Measurements from ENCODE around the gene THAP7. TPM values are rescaled to one million over a fixed set of nuclear protein-coding genes. Genes with fewer than 3 reads are reported as not detected.

The THAP7 gene
- total and polyA plus RNA-seq, 2 of the 13 experiments (the other 11 are each of a cell fraction or from before 2014, with no cell fraction given) = 13.0 to 25.5 TPM

GRCh38 chr22:21014726-21015465, 13.0 kb upstream of the THAP7 start, which contains the start of gene P2RX6 (continued):
- TF ChIP-seq SKIL (CRISPR knock-in tag; IDR thresholded peaks at IDR 0.05; ENCODE audit: borderline replicate concordance) (peak; percentile 46; the same call in 1 of the 2 replicates), ZNF251 (CRISPR knock-in tag; IDR thresholded peaks at IDR 0.05) (no peak), GATAD1 (CRISPR knock-in tag; IDR thresholded peaks at IDR 0.05) (no peak), GPBP1L1 (CRISPR knock-in tag; IDR thresholded peaks at IDR 0.05) (no peak), MXD4 (CRISPR knock-in tag; IDR thresholded peaks at IDR 0.05) (no peak), MBD4 (IDR thresholded peaks at IDR 0.05; ENCODE audit: borderline replicate concordance, low read length) (no peak), KDM6A (CRISPR knock-in tag; IDR thresholded peaks at IDR 0.05; ENCODE audit: low read depth) (0 out of 2 replicates have a peak, but pooled peaks have one; percentile 13), KLF16 (CRISPR knock-in tag; IDR thresholded peaks at IDR 0.05) (no peak), THYN1 (CRISPR knock-in tag; IDR thresholded peaks at IDR 0.05; ENCODE audit: borderline replicate concordance, low read depth) (no peak), SP5 (CRISPR knock-in tag; IDR thresholded peaks at IDR 0.05; ENCODE audit: borderline replicate concordance, low read depth) (peak; percentile 87), ZNF326 (CRISPR knock-in tag; IDR thresholded peaks at IDR 0.05; ENCODE audit: borderline replicate concordance) (no peak), ZC3H4 (CRISPR knock-in tag; IDR thresholded peaks at IDR 0.05; ENCODE audit: borderline replicate concordance) (no peak), BRCA1 (CRISPR knock-in tag; IDR thresholded peaks at IDR 0.05) (no peak), NFATC3 (CRISPR knock-in tag; IDR thresholded peaks at IDR 0.05) (no peak), ZNF615 (CRISPR knock-in tag; IDR thresholded peaks at IDR 0.05; ENCODE audit: borderline replicate concordance) (no peak), ZNF777 (CRISPR knock-in tag; IDR thresholded peaks at IDR 0.05) (no peak), MTA1 (CRISPR knock-in tag; IDR thresholded peaks at IDR 0.05; ENCODE audit: borderline replicate concordance) (peak; percentile 49; the same call in 1 of the 2 replicates), HNRNPH1 (optimal IDR thresholded peaks at IDR 0.05; ENCODE audit: low read depth, low read length) (no peak), MXI1 (IDR thresholded peaks at IDR 0.05; ENCODE audit: borderline replicate concordance, low read depth, low read length) (no peak), ZNF790 (CRISPR knock-in tag; IDR thresholded peaks at IDR 0.05; ENCODE audit: borderline replicate concordance) (no peak), ELF3 (CRISPR knock-in tag; IDR thresholded peaks at IDR 0.05) (peak; percentile 30; the same call in 1 of the 2 replicates), MEF2D (CRISPR knock-in tag; IDR thresholded peaks at IDR 0.05) (0 out of 2 replicates have a peak, but pooled peaks have one; percentile 25), RFXANK (CRISPR knock-in tag; IDR thresholded peaks at IDR 0.05) (no peak), YEATS4 (CRISPR knock-in tag; IDR thresholded peaks at IDR 0.05; ENCODE audit: borderline replicate concordance) (no peak), MYC (CRISPR knock-in tag; IDR thresholded peaks at IDR 0.05; ENCODE audit: borderline replicate concordance) (peak; percentile 47; the same call in 1 of the 2 replicates), RBM39 (IDR thresholded peaks at IDR 0.05; ENCODE audit: low read depth, low read length, poor library complexity, severe bottlenecking) (no peak), ZNF121 (CRISPR knock-in tag; IDR thresholded peaks at IDR 0.05) (no peak), ZNF263 (CRISPR knock-in tag; IDR thresholded peaks at IDR 0.05) (no peak), ZFP62 (CRISPR knock-in tag; IDR thresholded peaks at IDR 0.05) (no peak), MAF1 (CRISPR knock-in tag; IDR thresholded peaks at IDR 0.05; ENCODE audit: borderline replicate concordance) (no peak)
